K562 (cell line): Measurements from ENCODE around the gene COG2. TPM values are rescaled to one million over a fixed set of nuclear protein-coding genes. Genes with fewer than 3 reads are reported as not detected.

Experiments
- ATAC-seq: fragments of 200-7000 bp; cut with Tn5 transposase; 3 replicates; pipeline ENCODE4 v1.9.1; 2020; ENCODE audit warnings: moderate library complexity
- BruUV-seq: library from RNA; stranded (reverse); fragments of 400-500 nt; replicated peaks from 2 replicates; lab custom pipeline; 2021; lab: Mats Ljungman, UMichigan
- CTCF ChIA-PET: fragments of 300-600 bp; formaldehyde crosslinking; extraction: SDS; loops from one replicate; lab custom pipeline; 2021; ENCODE audit warnings: low intra/inter-chr PET ratio; lab: Yijun Ruan, JAX
- POLR2A ChIA-PET: fragments of 300-600, 350-650 bp; sonication (Branson Sonifier 250); formaldehyde crosslinking; extraction: SDS; loops from one replicate; lab custom pipeline; 2021; ENCODE audit warnings: antibody characterized with exemption, inconsistent platforms; lab: Yijun Ruan, JAX
- DNase-seq, 4 experiments: peaks; one replicate each; pipeline versions ENCODE4 v3.0.0 to v3.0.0-alpha.2; 2011 to 2018; ENCODE audit warnings: low spot score in 3 of 4, mixed read lengths in 3 of 4; ENCODE audit errors: extremely low read depth in 1 of 4
- FAIRE-seq: peaks from 2 replicates; lab custom pipeline; 2011; peaks lifted over from hg19 to GRCh38; lab: Jason Lieb, UNC
- H2AFZ ChIP-seq: 2 replicates; pipeline ENCODE4 v1.6.0; 2011; ENCODE audit warnings: low read depth, low read length, control low read depth, inconsistent platforms
- H3K27ac ChIP-seq: fragments of 200-600 bp; 3 replicates; pipeline ENCODE4 v1.8.0; 2011; ENCODE audit warnings: low read depth, mild to moderate bottlenecking, control low read depth, inconsistent platforms, low read length, moderate library complexity, mixed read lengths; ENCODE audit errors: extremely low read depth
- H3K27me3 ChIP-seq, 2 experiments: fragments of 300-600 bp in 1 of 2; 2 replicates in 1 of 2; 3 replicates in 1 of 2; pipeline versions ENCODE4 v1.6.0 to v1.8.0; 2011; ENCODE audit warnings: inconsistent platforms in 2 of 2, low read length in 2 of 2, mild to moderate bottlenecking in 1 of 2, mixed read lengths in 1 of 2, moderate library complexity in 1 of 2; ENCODE audit not compliant: control insufficient read depth in 2 of 2, insufficient read depth in 2 of 2
- H3K36me3 ChIP-seq: fragments of 300-600 bp; 3 replicates; pipeline ENCODE4 v1.8.0; 2011; ENCODE audit warnings: mild to moderate bottlenecking, low read length, inconsistent platforms; ENCODE audit not compliant: control insufficient read depth, insufficient read depth
- H3K4me1 ChIP-seq, 2 experiments: fragments of 200-600 bp in 1 of 2; replicated peaks in 1 of 2; 2 replicates in 1 of 2; 3 replicates in 1 of 2; pipeline versions ENCODE4 v1.5.1 to v1.8.0; 2011; ENCODE audit warnings: inconsistent platforms in 2 of 2, low read length in 2 of 2, mild to moderate bottlenecking in 1 of 2, mixed read lengths in 1 of 2, moderate library complexity in 1 of 2; ENCODE audit not compliant: control insufficient read depth in 2 of 2, insufficient read depth in 2 of 2
- H3K4me2 ChIP-seq: 2 replicates; pipeline ENCODE4 v1.6.1; 2011; ENCODE audit warnings: low read length, control low read depth, inconsistent platforms, mixed read lengths; ENCODE audit not compliant: insufficient read depth
- H3K4me3 ChIP-seq: fragments of 200-600 bp; sonication (generic), shearing (Covaris generic); 2 replicates; pipeline ENCODE4 v1.5.1; 2016; ENCODE audit warnings: control low read depth, inconsistent platforms
- H3K79me2 ChIP-seq: fragments of 200-600 bp; 3 replicates; pipeline ENCODE4 v1.8.0; 2011; ENCODE audit warnings: low read length, inconsistent platforms; ENCODE audit not compliant: control insufficient read depth, insufficient read depth
- H3K9ac ChIP-seq, 2 experiments: 2 replicates each; pipeline versions ENCODE4 v1.6.0 to v1.6.1; 2011; ENCODE audit warnings: low read depth in 2 of 2, low read length in 2 of 2, control low read depth in 1 of 2, inconsistent platforms in 1 of 2, mild to moderate bottlenecking in 1 of 2, mixed read lengths in 1 of 2; ENCODE audit not compliant: insufficient read depth in 1 of 2
- H3K9me1 ChIP-seq: one replicate; pipeline ENCODE4 v1.6.0; 2011; ENCODE audit warnings: inconsistent platforms, mild to moderate bottlenecking, low read length, moderate library complexity; ENCODE audit not compliant: control insufficient read depth, insufficient read depth
- H3K9me3 ChIP-seq: replicated peaks from 2 replicates; pipeline ENCODE4 v1.5.1; 2011; ENCODE audit warnings: low read depth, low read length, inconsistent platforms; ENCODE audit not compliant: control insufficient read depth, insufficient read depth
- H4K20me1 ChIP-seq: replicated peaks from 2 replicates; pipeline ENCODE4 v1.6.1; 2011; ENCODE audit warnings: low read length, inconsistent platforms, mixed read lengths; ENCODE audit not compliant: control insufficient read depth, insufficient read depth
- HNRNPUL1 ChIP-seq: fragments of 200-400 bp; formaldehyde crosslinking; IDR thresholded peaks from 2 replicates; pipeline ENCODE4 v1.6.1; 2017; ENCODE audit warnings: low read length
- ZKSCAN1 ChIP-seq: fragments of 150-350 bp; IDR thresholded peaks from 2 replicates; pipeline ENCODE4 v1.6.1; 2016; ENCODE audit warnings: low read depth, low read length
- WGBS: fragments of 100-300 bp; shearing (Covaris generic); methylation state at CpG from one replicate; pipeline ENCODE4 v1.1.6; 2016; ENCODE audit warnings: low coverage, mixed read lengths; ENCODE audit not compliant: insufficient coverage; ENCODE audit errors: missing lambda C conversion rate; 5-methylcytosine and 5-hydroxymethylcytosine counted together
- in situ Hi-C: fragments of 300-500 bp; cut with MboI; formaldehyde crosslinking; loops from 4 replicates; pipeline ENCODE4 v1.15.0; 2018; ENCODE audit warnings: inconsistent platforms, mixed read lengths
- intact Hi-C: fragments of 100-400 bp; cut with micrococcal nuclease; formaldehyde crosslinking; loops from 2 replicates; pipeline ENCODE4 v1.14.2; 2022
- polyA plus RNA-seq, 8 experiments: library from polyadenylated mRNA; depleted of rRNA in 4 of 8; stranded (reverse) in 5 of 8; unstranded in 3 of 8; fragments of >200 nt; fragmentation: Nextera tagmentation in 2 of 8; fragmentation: Illumina TruSeq in 1 of 8; extraction: Ambion mirVana in 2 of 8; extraction: Trizol in 1 of 8; gene quantifications; 2 replicates each; pipeline versions ENCODE4 v1.2.1 to v1.2.3, GENCODE V29; 2011 to 2014; ENCODE audit warnings: inconsistent platforms in 1 of 8, missing spikeins in 1 of 8
- total RNA-seq, 7 experiments: library from RNA; depleted of rRNA in 6 of 7; stranded (reverse); fragments of >200 nt in 6 of 7; fragmentation: Illumina TruSeq in 2 of 7; extraction: Trizol in 2 of 7; gene quantifications; 2 replicates each; pipeline versions ENCODE4 v1.2.1 to v1.2.3, GENCODE V29; 2011 to 2021; ENCODE audit warnings: low replicate concordance in 1 of 7
- TF ChIP-seq, protein P1 (sequence below), 2 experiments: fragments of 450-650 bp; formaldehyde crosslinking in 1 of 2; IDR thresholded peaks; 2 replicates each; pipeline versions ENCODE4 v1.4.0 to v1.6.1; 2014 to 2020; ENCODE audit warnings: mild to moderate bottlenecking in 2 of 2, borderline replicate concordance in 1 of 2, low read depth in 1 of 2
- TF ChIP-seq, protein P2 (sequence below): sonication (generic); formaldehyde crosslinking; IDR thresholded peaks from 2 replicates; pipeline ENCODE4 v1.8.0; 2022; ENCODE audit warnings: mild to moderate bottlenecking, missing genetic modification reagents

COG2 gene
- total and polyA plus RNA-seq, 9 of the 15 experiments (the other 6 are each of a cell fraction or from before 2014, with no cell fraction given): 22.0 to 51.7 (median 33.3) TPM

DNA sequence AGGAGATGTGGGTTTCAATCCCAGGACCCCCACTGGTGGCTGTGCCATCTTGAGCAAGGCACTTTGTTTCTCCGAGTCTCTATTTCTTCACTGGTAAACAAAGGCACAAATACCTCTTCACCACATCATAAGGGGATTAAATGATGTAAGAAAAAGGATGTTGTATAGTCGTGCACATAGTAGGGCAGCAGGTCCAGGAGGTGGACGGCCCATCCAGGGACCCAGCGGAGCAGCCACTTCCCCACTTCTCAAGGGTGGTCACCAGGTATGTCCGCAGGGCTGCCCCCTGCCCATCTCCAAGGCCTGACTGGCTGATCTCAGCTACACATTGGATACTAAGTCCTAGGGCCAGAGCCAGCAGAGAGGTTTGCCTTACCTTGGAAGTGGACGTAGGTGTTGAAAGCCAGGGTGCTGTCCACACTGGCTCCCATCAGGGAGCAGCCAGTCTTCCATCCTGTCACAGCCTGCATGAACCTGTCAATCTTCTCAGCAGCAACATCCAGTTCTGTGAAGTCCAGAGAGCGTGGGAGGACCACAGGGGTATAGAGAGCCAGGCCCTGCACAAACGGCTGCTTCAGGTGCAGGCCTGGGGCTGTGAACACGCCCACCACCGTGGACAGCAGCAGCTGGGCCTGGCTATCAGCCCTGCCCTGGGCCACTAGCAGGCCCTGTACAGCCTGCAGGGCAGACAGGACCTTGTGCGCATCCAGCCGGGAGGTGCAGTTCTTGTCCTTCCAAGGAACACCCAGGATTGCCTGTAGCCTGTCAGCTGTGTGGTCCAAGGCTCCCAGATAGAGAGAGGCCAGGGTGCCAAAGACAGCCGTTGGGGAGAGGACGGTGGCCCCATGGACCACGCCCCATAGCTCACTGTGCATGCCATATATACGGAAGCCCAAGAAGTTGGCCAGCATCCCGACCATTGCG, 67.6 kb downstream of the COG2 start:
- TF ChIP-seq HNRNPUL1 (no peak), ZKSCAN1 (peak; percentile 94)
- TF ChIP-seq, protein P1, sequence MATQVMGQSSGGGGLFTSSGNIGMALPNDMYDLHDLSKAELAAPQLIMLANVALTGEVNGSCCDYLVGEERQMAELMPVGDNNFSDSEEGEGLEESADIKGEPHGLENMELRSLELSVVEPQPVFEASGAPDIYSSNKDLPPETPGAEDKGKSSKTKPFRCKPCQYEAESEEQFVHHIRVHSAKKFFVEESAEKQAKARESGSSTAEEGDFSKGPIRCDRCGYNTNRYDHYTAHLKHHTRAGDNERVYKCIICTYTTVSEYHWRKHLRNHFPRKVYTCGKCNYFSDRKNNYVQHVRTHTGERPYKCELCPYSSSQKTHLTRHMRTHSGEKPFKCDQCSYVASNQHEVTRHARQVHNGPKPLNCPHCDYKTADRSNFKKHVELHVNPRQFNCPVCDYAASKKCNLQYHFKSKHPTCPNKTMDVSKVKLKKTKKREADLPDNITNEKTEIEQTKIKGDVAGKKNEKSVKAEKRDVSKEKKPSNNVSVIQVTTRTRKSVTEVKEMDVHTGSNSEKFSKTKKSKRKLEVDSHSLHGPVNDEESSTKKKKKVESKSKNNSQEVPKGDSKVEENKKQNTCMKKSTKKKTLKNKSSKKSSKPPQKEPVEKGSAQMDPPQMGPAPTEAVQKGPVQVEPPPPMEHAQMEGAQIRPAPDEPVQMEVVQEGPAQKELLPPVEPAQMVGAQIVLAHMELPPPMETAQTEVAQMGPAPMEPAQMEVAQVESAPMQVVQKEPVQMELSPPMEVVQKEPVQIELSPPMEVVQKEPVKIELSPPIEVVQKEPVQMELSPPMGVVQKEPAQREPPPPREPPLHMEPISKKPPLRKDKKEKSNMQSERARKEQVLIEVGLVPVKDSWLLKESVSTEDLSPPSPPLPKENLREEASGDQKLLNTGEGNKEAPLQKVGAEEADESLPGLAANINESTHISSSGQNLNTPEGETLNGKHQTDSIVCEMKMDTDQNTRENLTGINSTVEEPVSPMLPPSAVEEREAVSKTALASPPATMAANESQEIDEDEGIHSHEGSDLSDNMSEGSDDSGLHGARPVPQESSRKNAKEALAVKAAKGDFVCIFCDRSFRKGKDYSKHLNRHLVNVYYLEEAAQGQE (IDR thresholded peaks at IDR 0.05; ENCODE audit: borderline replicate concordance): peak; percentile 36
- TF ChIP-seq, protein P1 (CRISPR knock-in tag; IDR thresholded peaks at IDR 0.05; ENCODE audit: low read depth): no peak
- TF ChIP-seq, protein P2, sequence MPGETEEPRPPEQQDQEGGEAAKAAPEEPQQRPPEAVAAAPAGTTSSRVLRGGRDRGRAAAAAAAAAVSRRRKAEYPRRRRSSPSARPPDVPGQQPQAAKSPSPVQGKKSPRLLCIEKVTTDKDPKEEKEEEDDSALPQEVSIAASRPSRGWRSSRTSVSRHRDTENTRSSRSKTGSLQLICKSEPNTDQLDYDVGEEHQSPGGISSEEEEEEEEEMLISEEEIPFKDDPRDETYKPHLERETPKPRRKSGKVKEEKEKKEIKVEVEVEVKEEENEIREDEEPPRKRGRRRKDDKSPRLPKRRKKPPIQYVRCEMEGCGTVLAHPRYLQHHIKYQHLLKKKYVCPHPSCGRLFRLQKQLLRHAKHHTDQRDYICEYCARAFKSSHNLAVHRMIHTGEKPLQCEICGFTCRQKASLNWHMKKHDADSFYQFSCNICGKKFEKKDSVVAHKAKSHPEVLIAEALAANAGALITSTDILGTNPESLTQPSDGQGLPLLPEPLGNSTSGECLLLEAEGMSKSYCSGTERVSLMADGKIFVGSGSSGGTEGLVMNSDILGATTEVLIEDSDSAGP (CRISPR knock-in tag): no peak
- peaks cover 5% of the 10 kb centered on the region; the same call in 1 of the 2 replicates for H4K20me1 ChIP-seq
- H3K36me3 ChIP-seq: no peaks in the 10 kb centered on the region

More for the DNA sequence above, 67.6 kb downstream of the COG2 start:
- Histone ChIP-seq H3K4me2 (no peak overlapping the region), H3K9ac (no peak overlapping the region), H3K9me3 (no peaks in the 10 kb centered on the region), H3K27me3 (peaks cover 60 to 94% of the 10 kb centered on the region in 2 experiments), H3K4me1 (peaks cover 0 to 12% of the 10 kb centered on the region in 2 experiments; a peak in 2 of 5 replicates), H2AFZ (no peak overlapping the region), H3K27ac (no peak overlapping the region), H3K9me1 (no peaks in the 10 kb centered on the region), H3K79me2 (no peaks in the 10 kb centered on the region), H3K4me3 (no peak overlapping the region)
- DNase-seq: no peak
- BruUV-seq: no TSS peak
- WGBS: 14% methylated on average over 18 of the region's 18 CpGs
- intact Hi-C loops: no loop called here
- in situ Hi-C loops: no loop called here
- CTCF ChIA-PET: no interaction called here
- FAIRE-seq: no peak
- peak; percentile 13; the same call in 1 of the 3 replicates for ATAC-seq
- POLR2A ChIA-PET: interaction anchor here (1.4 kb wide), 1 partner anchor 57 kb away, joined by 4 read pairs; no protein-coding TSS in a partner anchor
